ENCODE data around the gene P2RY2.
"Not testable (repeated sequence)": the region's sequence is repeated elsewhere in the genome, so short reads cannot be mapped to it uniquely, and the experiment has no call there.

The P2RY2 gene

DNA sequence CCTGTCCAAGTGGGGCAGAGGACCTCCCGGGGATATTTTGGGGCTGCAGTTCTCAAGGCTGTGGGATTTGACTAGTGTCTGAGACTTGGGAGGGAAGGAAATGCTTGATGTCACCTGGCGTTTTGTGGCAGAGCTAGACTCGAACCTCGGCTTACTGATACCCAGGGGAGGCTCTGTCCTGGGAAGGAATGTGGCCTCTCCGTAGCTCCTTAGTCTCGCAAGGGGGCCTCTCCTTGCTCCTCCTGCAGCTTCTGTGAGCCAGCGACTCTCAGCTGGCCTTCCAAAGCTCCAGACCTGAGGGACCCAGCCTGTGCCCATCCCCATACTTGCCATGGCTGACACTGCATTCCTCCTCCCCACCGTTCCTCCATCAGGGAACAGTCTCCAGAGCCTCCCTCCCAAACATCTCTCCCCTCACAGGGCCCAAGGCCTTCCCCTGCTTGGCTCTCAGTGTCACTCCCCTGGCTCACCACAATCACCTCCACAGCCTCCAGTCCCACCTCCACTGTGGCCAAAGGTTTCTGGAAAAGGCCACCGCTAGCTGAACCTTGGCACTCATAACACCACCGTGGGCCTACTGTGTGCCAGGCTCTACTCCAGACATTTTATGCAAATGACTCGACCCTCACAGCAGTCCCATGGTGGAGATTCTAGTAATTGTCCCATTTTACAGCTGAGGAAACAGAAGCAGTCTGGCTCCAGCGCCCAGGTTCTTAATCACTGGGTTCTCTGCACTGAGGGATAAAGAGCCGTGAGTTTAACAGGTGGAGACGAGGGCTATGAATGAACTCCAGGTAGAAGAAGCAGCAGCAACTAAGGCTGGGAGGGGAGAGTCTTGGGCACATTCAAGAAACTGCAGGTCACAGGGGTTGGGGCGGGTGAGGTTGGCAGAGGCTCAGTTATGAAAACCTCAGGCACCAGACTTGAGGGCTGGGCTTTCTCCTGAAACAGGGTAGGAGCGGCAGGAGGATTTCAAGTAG is 12.1 kb downstream of the P2RY2 start:
- DNase-seq = no peak

DNA sequence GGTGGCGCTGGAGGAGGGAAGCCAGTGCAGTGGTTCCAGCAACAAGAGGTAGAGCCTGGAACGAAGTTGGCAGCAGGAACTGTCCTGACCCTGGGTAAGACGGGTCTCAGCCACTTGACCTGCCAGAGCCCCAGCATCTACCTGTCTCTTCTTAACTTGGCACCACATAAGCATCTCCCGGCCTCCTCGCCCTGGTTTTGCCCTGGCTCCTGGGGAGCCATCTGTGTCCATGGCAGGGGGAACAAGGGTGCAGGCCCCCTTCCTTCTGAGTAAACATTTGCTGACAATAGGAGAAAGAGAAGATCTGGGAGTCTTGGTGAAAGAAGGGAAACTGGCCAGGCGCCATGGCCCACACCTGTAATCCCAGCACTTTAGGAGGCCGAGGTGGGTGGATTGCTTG is 12.8 kb downstream of the P2RY2 start:
- DNase-seq = no peak

DNA sequence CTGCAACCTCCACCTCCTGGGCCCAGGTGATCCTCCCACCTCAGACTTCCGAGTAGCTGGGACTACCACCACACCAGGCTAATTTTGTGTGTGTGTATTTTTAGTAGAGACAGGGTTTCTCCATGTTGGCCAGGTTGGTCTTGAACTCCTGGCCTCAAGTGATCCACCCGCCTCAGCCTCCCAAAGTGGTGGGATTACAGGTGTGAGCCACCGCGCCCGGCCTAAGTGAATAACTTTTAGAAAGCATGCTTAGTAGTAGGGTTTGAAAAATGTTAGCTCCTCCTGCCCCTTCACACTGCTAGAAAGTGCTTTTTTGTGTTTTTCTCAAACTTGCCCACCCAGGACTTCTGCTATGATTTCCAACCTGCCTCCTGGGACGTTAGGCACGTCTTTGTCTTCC is 14.4 kb downstream of the P2RY2 start:
- not testable (repeated sequence) for DNase-seq

DNA sequence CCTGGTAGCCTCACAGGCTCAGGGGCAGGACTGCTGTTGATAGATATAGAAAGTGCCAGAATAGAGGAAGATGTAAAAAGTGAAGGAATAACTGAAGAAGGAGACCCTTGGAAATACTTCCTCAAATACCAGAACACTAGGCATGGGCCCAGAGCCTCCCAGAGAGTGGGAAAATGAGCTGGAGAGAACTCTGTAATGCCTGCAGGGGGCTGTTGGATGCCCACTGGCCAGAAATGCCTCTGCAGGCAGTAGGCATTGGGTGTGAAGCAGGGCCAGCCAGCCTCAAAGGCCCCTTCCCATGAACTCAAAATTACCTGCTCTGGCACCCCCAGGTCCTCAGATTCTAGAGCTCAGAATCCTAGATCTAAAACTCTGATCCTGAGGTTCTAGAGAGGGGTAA is 15.1 kb downstream of the P2RY2 start:
- no peak for DNase-seq

DNA sequence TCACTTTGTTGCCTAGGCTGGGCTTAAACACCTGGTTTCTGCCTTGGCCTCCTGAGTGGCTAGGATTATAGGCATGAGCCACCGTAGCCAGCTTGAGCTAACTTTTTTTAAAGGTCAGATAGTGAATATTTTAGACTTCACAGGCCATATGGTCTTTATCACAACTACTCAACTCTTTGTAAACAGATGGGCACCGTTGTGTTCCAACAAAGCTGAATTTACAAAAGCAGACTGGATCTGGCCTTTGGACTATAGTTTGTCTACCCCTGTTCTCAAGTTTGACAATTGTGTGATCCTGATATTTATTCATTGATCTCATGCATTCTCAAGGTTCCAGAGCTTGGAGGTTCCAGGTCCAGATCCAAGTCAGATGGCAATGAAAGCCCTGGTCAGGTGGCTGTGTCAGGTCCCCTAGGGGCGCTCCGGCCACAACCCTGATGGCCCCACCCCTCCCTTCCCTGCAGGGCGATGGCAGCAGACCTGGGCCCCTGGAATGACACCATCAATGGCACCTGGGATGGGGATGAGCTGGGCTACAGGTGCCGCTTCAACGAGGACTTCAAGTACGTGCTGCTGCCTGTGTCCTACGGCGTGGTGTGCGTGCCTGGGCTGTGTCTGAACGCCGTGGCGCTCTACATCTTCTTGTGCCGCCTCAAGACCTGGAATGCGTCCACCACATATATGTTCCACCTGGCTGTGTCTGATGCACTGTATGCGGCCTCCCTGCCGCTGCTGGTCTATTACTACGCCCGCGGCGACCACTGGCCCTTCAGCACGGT is 15.8 kb downstream of the P2RY2 start:
- DNase-seq = no peak

DNA sequence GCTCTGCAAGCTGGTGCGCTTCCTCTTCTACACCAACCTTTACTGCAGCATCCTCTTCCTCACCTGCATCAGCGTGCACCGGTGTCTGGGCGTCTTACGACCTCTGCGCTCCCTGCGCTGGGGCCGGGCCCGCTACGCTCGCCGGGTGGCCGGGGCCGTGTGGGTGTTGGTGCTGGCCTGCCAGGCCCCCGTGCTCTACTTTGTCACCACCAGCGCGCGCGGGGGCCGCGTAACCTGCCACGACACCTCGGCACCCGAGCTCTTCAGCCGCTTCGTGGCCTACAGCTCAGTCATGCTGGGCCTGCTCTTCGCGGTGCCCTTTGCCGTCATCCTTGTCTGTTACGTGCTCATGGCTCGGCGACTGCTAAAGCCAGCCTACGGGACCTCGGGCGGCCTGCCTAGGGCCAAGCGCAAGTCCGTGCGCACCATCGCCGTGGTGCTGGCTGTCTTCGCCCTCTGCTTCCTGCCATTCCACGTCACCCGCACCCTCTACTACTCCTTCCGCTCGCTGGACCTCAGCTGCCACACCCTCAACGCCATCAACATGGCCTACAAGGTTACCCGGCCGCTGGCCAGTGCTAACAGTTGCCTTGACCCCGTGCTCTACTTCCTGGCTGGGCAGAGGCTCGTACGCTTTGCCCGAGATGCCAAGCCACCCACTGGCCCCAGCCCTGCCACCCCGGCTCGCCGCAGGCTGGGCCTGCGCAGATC is 16.5 kb downstream of the P2RY2 start:
- no peak for DNase-seq

DNA sequence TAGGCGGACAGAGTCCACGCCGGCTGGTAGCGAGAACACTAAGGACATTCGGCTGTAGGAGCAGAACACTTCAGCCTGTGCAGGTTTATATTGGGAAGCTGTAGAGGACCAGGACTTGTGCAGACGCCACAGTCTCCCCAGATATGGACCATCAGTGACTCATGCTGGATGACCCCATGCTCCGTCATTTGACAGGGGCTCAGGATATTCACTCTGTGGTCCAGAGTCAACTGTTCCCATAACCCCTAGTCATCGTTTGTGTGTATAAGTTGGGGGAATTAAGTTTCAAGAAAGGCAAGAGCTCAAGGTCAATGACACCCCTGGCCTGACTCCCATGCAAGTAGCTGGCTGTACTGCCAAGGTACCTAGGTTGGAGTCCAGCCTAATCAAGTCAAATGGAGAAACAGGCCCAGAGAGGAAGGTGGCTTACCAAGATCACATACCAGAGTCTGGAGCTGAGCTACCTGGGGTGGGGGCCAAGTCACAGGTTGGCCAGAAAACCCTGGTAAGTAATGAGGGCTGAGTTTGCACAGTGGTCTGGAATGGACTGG is 17.2 kb downstream of the P2RY2 start:
- no peak for DNase-seq

DNA sequence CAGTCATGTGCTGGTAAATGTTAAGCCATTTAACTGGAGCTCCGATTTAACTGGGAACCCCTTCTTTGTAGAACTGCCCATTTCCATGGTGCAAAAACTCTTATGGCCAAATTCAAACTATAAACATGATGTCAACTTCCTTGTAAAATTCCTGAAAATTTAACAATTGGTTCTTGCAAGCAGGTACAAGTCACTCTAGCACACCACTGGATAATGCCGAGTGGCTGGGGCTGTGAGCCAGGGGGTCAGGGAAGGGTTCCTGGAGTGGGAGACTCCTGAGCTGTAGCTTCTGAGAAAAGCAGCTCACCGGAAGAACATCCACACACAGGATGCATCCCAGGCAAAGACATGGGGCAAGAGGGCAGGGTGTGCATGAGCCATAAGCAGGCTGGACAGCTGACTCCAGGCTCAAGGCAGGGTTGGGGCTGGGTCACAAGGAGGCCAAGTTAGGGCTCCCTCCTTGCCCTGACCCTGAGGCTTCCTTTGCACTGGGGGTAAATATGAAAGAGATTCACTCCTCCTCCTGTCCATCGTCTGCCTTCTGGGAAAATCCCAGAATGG is 18.2 kb downstream of the P2RY2 start:
- no peak for DNase-seq

DNA sequence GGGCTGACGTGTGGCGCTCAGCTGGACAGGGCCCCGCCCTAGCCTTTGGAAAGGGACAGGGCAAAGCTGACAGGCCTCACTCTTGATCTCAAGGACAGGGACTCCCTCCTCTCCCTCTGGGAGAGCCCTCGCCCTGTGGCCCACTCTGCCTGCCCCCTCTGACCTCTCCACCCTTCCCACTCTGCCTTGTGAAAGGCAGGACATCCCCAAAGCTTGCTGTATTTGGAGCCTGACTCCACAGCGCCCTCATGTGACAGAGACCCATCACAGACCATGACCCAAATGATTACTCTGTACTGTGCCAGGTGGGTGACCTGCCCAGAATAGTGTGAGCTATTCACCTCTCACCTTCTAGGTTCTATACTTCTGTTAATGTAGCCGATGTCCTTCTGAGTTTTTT is 18.8 kb downstream of the P2RY2 start:
- DNase-seq = no peak

DNA sequence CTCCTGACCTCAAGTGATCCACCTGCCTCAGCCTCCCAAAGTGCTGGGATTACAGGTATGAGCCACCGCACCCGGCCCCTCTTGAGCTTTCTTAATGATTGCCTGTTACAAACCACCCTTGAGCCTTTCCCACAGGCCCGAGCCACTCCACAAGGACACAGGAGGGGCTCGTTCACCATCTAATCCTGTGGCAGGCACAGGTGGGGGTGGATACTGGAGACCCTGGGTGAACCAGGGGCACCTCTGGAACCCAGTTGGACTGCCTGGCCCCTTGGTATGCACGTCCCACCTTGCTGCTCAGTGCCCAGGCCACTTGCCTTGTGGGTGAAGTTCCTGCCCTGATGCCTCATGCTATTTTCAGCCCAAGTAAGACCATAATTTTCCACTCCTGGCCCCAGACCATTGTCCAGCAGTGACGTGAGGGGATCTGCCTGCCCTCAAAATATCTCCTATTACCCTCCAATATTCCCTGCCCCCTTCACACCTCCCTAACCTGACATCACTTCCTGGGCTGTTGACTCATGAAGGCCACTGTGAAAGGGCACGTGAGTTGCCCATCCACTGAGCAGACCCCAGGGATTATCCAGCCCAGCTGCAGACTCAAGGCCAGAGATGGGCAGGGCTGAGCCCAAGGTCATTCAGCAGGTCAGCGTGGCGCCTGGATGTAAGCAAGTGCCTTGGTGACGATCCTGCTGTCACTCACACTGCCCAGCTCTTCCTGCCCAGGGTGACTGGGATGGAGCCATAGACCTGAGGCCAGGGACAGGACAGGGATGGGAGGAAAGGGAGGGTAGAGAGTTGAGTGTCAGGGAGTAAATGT is 19.6 kb downstream of the P2RY2 start:
- DNase-seq = no peak

DNA sequence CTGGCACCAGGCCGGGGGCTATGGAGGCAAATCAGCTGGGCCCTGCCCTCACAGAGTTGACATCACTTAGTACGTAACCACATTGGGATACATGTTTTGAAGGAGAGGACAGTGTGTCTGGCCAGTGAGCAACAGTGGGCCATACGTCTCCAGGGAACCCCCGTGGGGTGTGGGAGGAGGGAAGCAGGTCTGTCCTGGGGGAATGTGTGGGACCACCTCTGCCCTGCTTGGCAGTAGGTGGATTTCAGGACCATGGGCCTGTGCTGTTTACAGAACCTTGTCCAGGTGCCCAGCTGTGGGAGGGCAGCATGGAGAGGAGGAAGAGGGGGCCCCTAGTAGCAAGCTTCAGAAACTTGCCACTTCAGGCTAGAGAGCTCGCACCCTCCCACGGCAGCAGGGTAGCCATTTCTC is 21.0 kb downstream of the P2RY2 start:
- no peak for DNase-seq

DNA sequence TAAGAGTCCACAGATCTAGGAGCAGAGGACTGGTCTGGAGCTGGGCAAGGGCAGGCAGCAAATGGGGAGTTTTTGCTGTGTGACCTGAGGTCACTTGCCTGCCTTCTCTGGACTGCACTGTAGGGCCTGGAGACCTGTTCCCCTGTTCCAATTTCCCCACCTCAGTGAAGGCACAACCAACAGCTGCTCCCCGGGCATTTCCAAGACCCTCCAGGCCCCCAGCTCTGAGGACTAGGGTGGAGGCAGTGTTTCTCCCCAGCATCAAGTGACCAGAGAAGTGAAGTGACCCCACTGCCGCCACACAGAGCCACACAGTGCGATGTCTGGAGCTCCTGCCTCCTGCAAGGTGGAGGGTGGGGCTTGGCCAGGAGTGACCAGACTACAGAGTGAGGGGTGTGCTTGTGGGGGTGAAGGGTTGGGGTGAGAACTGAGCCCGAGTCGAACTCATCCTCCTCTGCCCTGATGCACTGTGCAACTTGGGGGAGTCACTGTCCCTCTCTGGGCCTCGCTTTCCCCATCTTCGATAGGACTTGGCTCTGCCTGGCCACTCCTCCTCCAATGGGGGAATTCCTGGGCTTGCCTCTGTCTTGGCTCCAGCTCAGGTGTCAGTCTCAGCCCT is 21.6 kb downstream of the P2RY2 start:
- DNase-seq = no peak

DNA sequence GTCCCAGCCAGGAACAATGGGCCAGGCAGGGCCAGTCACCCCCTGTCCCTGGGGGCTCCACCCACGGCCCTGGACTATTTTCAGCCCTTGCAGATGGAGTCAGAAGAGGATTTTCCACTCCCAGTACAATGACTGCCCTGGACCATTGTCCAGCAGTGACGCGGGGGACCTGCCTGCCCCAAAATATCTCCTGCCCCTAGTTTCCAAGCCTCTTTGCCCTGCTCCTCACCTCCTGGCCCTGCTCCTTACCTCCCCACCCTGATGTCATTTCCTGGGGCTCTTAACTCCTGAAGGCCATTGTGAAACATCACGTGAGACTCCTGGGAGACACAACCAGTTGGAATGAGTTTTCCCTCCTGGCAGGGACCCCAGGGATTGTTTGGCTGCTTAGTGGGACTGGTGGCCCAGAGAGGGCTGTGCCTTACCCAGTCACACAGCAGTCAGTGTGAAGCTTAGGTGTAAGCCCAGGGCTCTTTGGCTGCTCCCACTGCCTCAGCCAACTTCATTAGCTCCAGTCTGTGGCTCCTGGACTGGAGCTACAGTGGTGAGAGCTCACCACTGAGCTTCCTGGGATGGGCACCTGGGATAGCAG is 22.2 kb downstream of the P2RY2 start:
- DNase-seq = no peak

DNA sequence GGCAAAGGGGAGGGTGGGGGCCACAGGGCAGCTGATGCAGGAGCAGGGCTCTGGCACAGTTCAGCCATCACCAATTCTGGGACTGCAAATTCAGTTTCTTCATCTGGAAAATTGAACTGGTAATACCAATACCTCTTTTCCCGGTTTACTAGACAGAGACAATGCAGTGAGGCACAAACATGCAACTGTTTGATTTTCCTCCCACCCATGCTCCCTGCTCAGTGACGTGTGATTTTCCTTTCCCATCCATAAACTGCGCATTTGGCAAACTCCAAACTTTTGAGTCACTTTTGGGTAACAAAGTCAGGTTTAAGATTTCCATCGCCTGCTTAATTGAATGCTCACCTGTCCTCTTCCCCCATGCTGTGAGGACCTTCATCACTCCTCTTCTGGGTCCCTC is 23.2 kb downstream of the P2RY2 start:
- no peak for DNase-seq

DNA sequence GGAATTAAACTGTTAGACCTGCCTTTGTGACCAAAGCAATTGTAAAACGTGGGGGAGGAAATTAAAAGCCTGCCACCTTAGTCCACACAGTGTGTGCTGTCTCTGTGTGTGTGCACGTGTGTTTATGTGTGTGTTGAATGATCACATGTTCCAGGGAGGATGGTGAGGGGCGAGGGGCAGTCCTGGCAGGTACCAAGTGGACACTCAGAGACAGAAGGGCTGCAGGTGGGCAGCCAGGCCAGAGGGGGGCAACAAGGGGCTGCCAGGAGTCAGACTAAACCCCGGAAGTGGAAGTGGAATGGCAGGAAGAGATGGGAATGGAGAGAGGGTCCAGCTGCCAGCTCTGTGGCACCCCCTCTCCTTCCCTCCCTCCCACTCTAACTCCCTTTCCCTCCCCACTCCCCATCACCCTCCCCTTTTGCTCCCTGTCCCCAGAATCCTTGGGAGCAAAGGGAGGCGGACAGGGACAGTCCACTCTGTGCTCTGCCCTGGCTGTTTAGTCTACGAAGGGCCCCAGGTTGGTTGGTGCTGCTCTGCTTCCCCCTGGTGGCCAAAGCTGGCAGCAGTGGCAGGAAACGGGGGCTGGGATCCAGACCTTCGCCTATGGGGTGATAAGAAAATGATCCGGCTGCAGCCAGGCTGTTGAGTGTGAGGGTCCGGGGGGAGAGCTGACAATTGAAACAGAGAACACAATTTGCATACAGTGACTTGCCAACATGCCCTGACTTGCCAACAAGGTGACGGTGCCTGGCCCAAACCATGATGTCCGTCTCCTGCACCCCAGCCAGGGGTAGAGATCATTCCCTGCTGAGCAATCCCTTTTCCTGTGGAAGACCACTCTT is 24.4 kb downstream of the P2RY2 start:
- peak; percentile 45 for DNase-seq

DNA sequence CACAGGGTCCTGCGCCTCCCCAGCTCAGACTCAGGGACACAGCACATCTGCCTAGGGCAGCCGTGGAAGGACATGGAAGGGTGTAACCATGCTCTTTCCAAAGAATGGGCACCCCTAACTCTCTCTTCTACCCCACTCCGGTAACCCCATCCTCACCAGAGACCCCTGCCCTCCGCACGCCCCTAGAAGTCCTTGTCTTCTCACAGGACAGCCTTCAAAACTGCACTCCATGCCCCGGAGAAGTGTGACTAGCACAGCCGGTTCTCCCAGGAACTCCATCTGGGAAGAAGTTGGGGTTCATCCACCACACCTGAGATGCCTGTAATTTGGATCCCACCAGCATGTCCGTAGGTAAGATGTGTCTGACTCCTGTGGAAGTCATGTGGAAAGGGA is 25.0 kb downstream of the P2RY2 start:
- DNase-seq = no peak

DNA sequence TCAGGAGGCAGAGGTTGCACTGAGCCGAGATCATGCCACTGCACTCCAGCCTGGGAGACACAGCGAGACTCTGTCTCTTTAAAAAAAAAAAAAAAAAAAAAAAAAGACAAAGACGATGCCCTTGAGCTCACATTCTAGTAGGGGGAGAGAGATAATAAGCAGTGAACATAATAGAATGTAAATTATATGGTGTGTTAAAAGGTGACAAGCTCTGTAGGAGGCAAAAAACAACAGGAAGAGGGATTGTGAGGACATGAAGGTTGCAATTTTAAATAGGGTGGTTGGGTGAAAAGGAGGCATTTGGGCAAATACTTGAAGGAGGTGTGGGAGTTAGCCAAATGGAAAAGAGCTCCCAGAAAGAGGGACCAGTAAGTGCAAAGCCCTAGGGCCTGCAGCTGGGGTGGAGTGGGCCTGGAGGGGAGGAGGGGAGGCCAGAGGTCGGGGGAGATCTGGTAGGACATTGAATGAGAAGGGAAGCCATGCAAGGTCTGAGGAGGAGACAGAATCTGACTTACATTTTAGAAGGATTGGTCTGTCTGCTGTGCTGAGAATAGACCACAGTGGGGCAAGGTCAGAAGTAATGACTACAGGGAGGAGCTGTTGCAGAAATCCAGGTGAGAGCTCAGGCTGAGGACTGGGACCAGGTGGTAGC is 26.6 kb downstream of the P2RY2 start:
- DNase-seq = no peak

DNA sequence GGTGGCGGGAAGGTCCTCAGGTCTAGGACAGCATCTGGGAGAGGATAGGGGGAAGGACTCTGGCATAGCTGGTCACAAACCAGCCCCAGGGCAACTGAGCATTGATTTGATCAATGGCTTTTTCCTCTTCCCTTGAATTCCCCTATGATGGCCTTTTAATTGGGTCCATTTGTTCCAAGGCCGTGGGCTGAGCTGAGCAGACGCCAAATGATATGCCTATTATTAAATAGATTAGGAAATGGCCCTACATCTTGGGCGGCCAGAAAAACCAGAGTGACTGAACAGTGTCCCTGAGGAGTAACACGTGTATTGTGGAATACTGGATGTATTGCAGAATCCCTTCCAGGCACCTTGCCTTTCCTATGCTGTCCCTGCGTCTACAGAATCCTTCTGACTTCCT is 27.4 kb downstream of the P2RY2 start:
- no peak for DNase-seq

DNA sequence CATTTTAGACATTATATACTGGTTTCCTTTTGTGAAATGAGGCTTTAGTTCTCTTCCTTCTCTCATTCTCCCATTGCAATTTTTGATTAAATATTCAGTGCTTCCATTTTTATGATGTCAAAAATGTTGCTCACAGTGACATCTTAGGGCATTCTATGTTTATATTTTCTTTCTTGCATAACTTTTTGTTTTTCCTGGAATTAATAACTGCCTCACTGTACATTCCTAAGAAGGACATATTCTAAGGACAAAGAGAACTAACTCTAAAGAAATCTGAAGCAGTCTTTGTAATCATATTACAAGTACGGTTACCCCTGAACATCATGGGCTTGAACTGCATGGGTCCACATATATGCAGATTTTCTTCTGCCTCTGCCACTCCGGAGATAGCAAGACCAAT is 28.2 kb downstream of the P2RY2 start:
- no peak for DNase-seq

Measured in stimulated activated naive CD4-positive, alpha-beta T cell treated with Interleukin-2 at 50 U/mL for 16 hours (primary cell).